Activated naive CD4-positive, alpha-beta T cell treated with anti-CD3 and anti-CD28 coated beads, Interleukin-2, amount 10 ng/mL, durations not matched to agents 7 days and 5 days (primary cell): ENCODE data around the gene SNRNP25.

Experiments
- CTCF ChIA-PET: fragments of 350-600 bp; sonication (Branson Sonifier 250); formaldehyde crosslinking; loops from one replicate; lab custom pipeline; 2021; ENCODE audit warnings: antibody characterized with exemption; lab: Charles Lee
- DNase-seq: peaks from one replicate; pipeline ENCODE4 v3.0.0-alpha.2; 2020
- H3K27ac Mint-ChIP-seq: one replicate; pipeline ENCODE4 v1.8.0; 2021; ENCODE audit warnings: mild to moderate bottlenecking, moderate library complexity, mixed read lengths
- H3K27me3 Mint-ChIP-seq: one replicate; pipeline ENCODE4 v1.8.0; 2021; ENCODE audit warnings: mild to moderate bottlenecking, mixed read lengths
- H3K36me3 Mint-ChIP-seq: one replicate; pipeline ENCODE4 v1.8.0; 2021; ENCODE audit warnings: mixed read lengths
- H3K4me1 Mint-ChIP-seq: one replicate; pipeline ENCODE4 v1.8.0; 2021; ENCODE audit warnings: mixed read lengths
- H3K4me3 Mint-ChIP-seq: one replicate; pipeline ENCODE4 v1.8.0; 2021; ENCODE audit warnings: mild to moderate bottlenecking, moderate library complexity, mixed read lengths
- H3K9me3 Mint-ChIP-seq: one replicate; pipeline ENCODE4 v1.8.0; 2021; ENCODE audit warnings: mixed read lengths

SNRNP25 gene

DNA sequence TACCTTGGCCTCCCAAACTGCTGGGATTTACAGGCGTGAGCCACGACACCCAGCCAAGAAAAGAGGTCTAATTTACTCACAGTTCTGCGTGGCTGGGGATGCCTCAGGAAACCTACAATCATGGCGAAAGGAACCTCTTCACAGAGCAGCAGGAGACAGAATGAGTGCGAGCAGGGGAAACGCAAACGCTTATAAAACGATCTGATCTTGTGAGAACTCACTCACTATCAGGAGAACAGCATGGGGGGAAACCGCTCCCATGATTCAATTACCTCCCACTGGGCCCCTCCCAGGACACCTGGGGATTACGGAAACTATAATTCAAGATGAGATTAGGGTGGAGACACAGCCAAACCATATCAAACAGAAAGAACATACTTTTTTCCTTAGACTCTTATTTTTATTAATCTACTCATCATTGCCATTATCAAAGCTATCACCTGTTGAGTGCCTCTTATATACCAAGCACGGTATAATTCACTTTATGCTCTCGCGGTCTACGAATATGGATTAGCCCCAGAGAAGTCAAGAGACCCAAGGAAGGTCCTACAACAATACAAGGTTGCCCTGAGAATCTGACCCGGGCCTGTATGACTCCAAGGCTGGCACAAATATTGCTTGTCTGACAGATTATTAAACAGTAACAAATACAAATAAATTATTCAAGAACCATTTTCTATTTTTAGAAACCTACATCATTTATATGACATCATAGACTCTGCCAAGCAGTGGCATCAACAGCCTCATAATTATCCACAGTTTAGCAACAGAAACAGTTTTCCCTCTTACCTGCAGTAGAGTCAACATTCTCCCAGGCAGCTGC is 2.6 kb upstream of the SNRNP25 start:
- H3K4me1 Mint-ChIP-seq: peaks cover 39% of the 10 kb centered on the region
- no peaks in the 10 kb centered on the region for H3K9me3 Mint-ChIP-seq
- CTCF ChIA-PET: no interaction called here

DNA sequence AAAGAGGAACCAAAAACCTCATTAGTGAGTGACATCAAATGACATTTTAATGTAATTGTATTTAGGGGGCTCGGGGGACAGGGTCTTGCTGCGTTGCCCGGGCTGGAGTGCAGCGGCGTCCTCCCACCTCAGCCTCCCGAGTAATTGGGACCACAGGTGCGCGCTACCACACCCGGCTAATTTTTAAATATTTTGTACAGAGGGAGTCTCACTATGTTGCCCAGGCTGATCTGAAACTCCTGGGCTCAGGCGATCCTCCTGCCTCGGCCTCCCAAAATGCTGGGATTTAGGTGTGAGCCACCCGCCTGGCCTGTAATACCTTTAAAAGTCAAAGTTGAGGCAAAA is 581 bp downstream of the SNRNP25 start:
- H3K36me3 Mint-ChIP-seq: peaks cover 32% of the 10 kb centered on the region
- H3K27me3 Mint-ChIP-seq: no peaks in the 10 kb centered on the region
- H3K9me3 Mint-ChIP-seq: no peaks in the 10 kb centered on the region
- H3K27ac Mint-ChIP-seq: peak overlapping the region; percentile 88
- no peak for DNase-seq
- peaks cover 38% of the 10 kb centered on the region for H3K4me1 Mint-ChIP-seq
- CTCF ChIA-PET: interaction anchor here (1.6 to 2.2 kb wide), 2 partner anchors 11 to 43 kb away, joined by 7 to 11 read pairs; no protein-coding TSS in a partner anchor
- peak overlapping the region; percentile 92 for H3K4me3 Mint-ChIP-seq

More for the DNA sequence above, 2.6 kb upstream of the SNRNP25 start:
- H3K27ac Mint-ChIP-seq: peak overlapping the region; percentile 58
- H3K27me3 Mint-ChIP-seq: no peaks in the 10 kb centered on the region
- peaks cover 38% of the 10 kb centered on the region for H3K36me3 Mint-ChIP-seq
- H3K4me3 Mint-ChIP-seq: peak overlapping the region; percentile 66
- no peak for DNase-seq

DNA sequence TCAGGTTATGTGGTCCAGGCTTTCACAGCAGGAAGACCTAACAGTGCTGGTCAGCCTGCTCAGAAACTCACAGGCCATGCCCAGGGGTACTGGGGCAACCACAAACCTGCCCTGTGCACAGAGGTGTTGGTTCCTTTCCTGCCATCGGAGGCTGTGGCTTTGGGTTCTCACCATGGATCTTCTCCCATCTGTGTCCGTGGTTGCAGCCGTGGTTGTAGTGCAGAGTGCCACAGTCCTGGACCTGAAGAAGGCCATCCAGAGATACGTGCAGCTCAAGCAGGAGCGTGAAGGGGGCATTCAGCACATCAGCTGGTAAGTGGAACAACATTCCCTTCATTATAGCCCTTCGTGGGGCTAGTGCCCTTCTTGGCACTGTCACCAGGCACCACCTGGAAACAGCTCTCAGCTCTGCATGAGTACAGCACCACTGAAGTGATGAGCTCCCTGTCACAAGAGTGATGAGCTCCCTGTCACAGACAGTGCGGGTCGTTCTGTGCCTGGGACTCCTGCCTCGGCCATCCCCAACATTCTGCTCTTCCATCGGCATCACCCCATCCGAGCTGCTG is 2.0 kb downstream of the SNRNP25 start:
- no peaks in the 10 kb centered on the region for H3K27me3 Mint-ChIP-seq
- peak overlapping the region; percentile 52 for H3K4me3 Mint-ChIP-seq
- CTCF ChIA-PET: interaction anchor here (1.8 kb wide), 1 partner anchor 41 kb away, joined by 13 read pairs; no protein-coding TSS in a partner anchor
- peak overlapping the region; percentile 13 for H3K27ac Mint-ChIP-seq
- H3K9me3 Mint-ChIP-seq: no peaks in the 10 kb centered on the region
- DNase-seq: no peak
- peaks cover 26% of the 10 kb centered on the region for H3K36me3 Mint-ChIP-seq
- peaks cover 33% of the 10 kb centered on the region for H3K4me1 Mint-ChIP-seq

DNA sequence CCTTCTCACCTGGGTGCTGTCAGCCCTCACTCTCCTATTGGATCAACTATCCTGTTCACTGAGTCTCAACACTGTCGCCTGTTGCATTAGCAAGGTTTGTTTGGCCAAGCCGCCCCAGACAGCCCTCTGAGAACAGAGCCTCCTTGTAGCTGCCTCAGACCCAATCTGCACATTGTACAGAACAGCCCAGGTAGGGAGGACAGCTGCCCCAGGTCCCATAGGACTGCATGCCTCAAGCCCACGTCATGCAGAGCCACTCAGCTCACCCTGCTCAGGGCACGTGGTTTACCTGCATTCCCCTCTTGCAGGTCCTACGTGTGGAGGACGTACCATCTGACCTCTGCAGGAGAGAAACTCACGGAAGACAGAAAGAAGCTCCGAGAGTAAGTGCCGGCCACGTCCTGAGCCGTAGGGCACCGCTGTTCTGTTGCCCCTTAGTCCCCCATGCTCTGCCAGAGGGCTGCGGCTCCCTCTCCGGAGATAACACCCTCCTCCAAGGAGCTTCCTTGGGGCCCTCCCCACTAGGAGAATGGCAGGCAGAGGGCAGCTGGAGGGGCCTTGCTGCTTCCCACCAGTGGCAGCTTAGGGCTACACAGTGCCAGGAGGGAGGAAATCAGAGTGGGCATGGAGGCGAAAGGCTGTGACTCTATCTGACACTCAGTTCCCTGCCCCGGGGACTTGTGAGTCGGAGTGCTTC is 2.8 kb downstream of the SNRNP25 start:
- Mint-ChIP-seq H3K4me1 (peaks cover 26% of the 10 kb centered on the region), H3K9me3 (no peaks in the 10 kb centered on the region), H3K4me3 (no peak overlapping the region), H3K27me3 (no peaks in the 10 kb centered on the region), H3K27ac (no peak overlapping the region), H3K36me3 (peaks cover 18% of the 10 kb centered on the region)
- CTCF ChIA-PET: interaction anchor here (1.4 to 1.8 kb wide), 2 partner anchors 9 to 40 kb away, joined by 7 to 13 read pairs; no protein-coding TSS in a partner anchor
- no peak for DNase-seq

DNA sequence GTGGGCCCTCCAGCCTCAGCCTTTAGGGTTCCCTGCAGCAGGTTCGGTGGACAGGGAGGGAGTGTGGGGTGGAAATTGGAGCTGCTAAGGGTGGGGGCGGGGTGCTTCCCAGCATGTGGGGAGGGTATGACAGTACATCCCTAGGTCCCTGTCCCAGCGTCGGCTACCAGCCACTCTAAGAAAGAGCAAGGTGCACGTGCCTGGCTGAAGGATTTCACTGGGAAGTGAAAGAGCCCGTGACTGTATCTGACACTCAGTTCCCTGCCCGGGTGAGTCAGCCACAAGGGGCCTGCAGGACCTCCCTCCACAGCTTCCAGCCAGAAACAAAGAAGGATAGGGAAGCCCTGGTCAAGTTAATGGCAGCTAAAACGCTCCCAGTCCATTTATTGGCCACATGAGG is 4.1 kb downstream of the SNRNP25 start:
- Mint-ChIP-seq H3K36me3 (peaks cover 16% of the 10 kb centered on the region), H3K4me1 (peaks cover 19% of the 10 kb centered on the region), H3K27ac (no peak overlapping the region), H3K27me3 (no peaks in the 10 kb centered on the region), H3K4me3 (no peak overlapping the region), H3K9me3 (no peaks in the 10 kb centered on the region)
- no peak for DNase-seq
- CTCF ChIA-PET: interaction anchor here (0.7 kb wide), 1 partner anchor 39 kb away, joined by 3 read pairs; no protein-coding TSS in a partner anchor

DNA sequence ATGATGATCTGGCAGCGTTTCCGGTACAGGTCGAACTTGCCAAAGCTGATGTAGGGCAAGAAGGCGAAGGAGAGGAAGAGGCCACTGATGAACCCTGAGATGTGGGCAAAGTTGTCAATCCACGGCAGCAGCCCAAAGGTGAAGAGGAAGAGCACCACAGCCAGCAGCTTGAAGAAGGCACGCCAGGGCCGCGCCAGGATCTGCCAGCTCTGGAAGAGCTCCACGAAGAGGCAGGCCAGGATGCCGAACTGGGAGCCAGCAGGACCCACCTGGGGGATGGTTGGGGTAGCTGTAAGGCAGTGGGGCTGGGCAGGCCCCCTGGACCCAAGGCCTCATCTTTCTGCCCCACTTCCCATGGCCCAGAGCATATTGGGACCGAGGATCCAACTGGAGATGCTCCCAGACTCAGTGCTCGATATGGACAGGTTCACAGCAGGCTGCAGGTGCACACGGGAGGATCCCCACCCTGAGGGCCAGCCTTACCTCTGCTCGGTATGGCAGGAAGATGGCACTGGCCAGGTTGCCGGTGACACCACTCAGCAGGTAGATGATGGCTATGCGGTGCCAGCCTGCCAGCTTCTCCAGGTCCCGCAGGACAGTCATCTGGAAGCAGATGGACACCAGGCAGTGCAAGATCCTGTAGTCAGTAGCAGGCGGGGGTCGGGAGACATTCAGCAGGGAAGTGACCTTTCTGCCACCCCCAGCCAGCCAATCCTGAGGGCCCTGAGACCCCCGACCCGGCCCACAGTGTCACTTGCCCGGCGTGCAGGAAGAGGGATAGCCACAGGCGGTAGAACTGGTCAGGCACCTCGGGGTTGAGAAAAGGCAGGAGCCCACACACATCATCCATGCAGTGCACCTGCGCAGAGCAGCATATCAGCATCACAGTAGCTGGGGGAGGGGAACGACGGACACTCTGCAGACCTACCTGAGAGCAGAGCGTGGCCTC is 5.1 kb downstream of the SNRNP25 start:
- no peaks in the 10 kb centered on the region for H3K9me3 Mint-ChIP-seq
- no peaks in the 10 kb centered on the region for H3K27me3 Mint-ChIP-seq
- CTCF ChIA-PET: no interaction called here
- no peak overlapping the region for H3K4me3 Mint-ChIP-seq
- no peak overlapping the region for H3K27ac Mint-ChIP-seq
- peaks cover 10% of the 10 kb centered on the region for H3K36me3 Mint-ChIP-seq
- DNase-seq: no peak
- peaks cover 14% of the 10 kb centered on the region for H3K4me1 Mint-ChIP-seq

DNA sequence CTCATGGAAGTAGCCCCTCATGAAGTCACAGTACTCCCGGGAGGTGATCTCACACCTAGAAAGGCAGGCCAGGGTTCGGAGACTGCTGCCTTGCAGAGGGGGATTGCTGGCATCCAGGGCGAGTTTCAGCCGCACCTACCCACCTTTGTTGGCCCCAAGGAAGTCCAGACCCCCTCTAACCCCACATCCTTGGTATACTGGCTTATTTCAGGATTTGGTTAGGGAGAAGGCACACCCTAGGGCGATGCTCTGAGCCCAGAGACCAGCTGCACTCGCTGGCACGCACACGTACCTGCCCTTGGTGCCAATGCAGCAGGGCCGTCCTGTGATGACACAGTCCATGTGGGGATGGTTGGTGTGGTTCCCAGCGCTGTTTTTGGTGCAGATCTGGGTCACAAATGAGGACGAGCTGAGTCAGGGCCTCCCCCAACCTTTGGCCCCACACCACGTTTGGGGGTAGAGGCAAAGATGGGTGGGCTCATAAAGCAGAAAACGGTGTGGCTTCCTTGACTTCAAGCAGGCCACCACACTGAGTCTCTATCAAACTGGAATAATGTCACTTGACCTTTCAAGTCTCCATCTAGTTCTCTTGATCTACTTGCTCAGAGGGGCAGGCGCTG is 5.9 kb downstream of the SNRNP25 start:
- CTCF ChIA-PET: interaction anchor here (26.3 kb wide), 1 partner anchor 36 kb away, joined by 467 read pairs; no protein-coding TSS in a partner anchor
- Mint-ChIP-seq H3K4me1 (peaks cover 9% of the 10 kb centered on the region), H3K27ac (no peak overlapping the region), H3K27me3 (peaks cover 7% of the 10 kb centered on the region), H3K9me3 (no peaks in the 10 kb centered on the region), H3K4me3 (no peak overlapping the region), H3K36me3 (peaks cover 10% of the 10 kb centered on the region)
- no peak for DNase-seq

DNA sequence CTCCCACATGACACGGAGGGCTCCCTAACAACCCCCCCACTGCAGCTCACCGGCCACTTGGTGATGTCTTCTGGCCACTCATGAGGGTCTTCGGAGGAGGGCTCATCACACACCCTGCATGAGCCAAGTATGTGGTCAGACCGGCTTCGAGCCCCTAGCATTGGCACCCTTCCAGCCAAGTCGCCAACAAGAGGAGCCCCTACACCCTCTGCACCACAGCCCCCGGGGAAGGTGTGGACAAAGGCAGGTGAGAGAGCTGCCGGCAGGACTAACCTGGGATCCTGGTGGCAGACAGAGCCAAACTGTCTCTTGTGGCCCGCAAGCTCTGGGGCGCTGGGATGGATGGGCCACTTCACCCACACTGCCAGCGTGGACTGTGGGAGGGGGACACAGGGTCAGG is 6.5 kb downstream of the SNRNP25 start:
- CTCF ChIA-PET: interaction anchor here (0.8 to 26.3 kb wide), 2 partner anchors 13 to 35 kb away, joined by 3 to 467 read pairs; no protein-coding TSS in a partner anchor
- DNase-seq: no peak
- Mint-ChIP-seq H3K4me1 (peaks cover 5% of the 10 kb centered on the region), H3K36me3 (peaks cover 10% of the 10 kb centered on the region), H3K27me3 (peaks cover 7% of the 10 kb centered on the region), H3K9me3 (no peaks in the 10 kb centered on the region), H3K4me3 (no peak overlapping the region), H3K27ac (no peak overlapping the region)

DNA sequence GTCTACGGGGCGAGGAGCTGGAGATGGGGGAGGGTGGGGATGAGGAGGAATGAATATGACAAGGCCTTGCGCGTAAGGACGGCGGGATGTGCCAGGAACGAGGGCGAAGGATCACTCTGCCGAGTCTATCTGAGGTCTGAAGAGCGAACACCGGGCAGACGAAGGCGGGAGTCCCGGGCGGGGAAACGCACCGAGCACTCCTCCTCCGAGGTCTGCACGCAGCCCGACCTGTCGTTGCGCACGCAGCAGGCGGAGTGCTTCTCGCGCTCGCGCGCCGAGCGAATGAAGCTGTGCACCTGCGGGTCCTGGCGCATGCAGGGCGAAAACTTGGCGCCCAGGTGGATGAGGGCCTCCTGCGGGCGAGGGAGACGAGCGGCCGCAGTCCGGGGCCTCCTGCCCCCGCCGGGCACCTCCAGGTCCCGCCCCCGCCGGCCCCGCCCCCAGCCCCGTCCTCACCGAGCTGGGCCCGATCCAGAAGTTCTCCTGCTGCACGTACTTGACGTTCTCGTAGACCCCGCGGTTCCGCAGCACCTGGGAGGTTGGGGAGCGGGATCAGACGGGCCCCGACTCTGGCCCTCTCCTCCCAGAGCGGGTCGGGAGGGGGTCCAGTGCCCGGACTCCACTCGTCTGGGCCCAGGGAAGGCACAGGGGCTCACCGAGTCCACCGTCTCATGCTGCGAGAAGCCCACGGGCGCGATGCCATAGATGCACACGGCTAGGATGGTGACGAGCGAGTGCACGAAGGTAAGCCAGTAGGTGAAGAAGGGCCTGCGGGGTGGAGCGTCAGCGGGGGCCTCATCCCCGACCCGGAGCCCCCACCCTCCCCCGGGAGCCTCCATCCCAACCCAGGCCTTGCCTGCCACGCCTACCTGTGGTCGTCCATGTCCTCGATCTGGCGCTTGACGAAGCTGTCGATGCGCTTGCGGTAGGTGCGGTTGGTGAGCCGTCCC is 7.6 kb downstream of the SNRNP25 start:
- CTCF ChIA-PET: interaction anchor here (0.8 to 26.3 kb wide), 2 partner anchors 12 to 34 kb away, joined by 3 to 467 read pairs; no protein-coding TSS in a partner anchor
- H3K27ac Mint-ChIP-seq: no peak overlapping the region
- H3K36me3 Mint-ChIP-seq: peaks cover 7% of the 10 kb centered on the region
- no peaks in the 10 kb centered on the region for H3K9me3 Mint-ChIP-seq
- no peak for DNase-seq
- H3K27me3 Mint-ChIP-seq: peaks cover 13% of the 10 kb centered on the region
- no peak overlapping the region for H3K4me3 Mint-ChIP-seq
- H3K4me1 Mint-ChIP-seq: no peaks in the 10 kb centered on the region

DNA sequence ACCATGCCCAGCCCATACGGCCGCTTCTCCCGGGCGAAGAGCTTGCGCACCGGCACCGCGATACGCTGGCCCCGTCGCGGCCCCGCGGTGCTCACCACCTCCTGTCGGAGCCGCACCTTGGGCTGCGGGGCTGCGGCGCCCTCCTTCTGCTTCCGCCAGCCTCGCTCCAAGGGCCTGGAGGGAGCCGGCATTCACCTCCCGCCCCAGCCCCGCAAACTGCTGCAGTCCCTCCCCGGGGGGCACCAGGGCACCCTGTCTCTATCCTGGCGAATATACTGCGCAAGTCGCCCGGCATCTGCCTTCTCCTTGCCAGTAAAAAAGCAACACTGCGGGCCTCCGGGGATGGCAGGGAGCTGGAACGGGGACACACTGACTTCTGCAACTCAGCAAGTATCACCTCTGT is 8.3 kb downstream of the SNRNP25 start:
- Mint-ChIP-seq H3K4me3 (no peak overlapping the region), H3K4me1 (no peaks in the 10 kb centered on the region), H3K36me3 (peaks cover 7% of the 10 kb centered on the region), H3K9me3 (no peaks in the 10 kb centered on the region), H3K27me3 (peaks cover 17% of the 10 kb centered on the region), H3K27ac (no peak overlapping the region)
- no peak for DNase-seq
- CTCF ChIA-PET: interaction anchor here (26.3 kb wide), 1 partner anchor 34 kb away, joined by 467 read pairs; no protein-coding TSS in a partner anchor

DNA sequence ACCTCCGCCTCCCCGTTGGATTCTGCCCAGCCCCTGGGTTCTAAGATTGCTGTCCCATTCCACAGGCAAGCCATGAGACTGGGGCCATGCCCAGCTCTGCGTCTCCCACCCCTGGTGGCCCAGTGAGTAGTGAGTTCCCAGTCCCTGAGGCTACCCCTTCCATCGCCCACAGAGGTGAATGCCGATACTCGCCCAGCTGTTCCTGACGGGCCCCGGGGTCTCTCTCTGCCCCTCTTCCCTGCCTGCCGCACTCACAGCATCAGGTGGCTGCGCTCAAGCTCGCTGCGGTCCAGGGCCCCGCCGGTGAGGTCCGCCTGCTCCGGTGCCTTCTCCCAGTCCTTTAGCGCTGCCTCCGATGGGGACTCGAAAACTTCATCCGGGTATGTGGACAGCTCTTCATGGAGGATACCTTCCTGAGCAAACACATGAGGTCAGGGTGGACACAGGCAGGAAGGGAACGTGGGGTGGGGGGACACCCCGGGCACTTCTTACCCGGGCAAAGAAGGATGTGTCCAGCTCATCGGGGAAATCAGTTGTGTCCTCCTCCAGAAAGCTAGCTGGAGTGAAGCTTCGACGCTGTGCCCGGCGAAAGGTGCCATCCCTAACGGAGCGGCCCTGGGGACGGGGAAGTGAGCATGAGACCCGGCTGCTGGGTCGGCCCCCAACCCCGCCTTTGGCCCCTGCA is 8.8 kb downstream of the SNRNP25 start:
- no peaks in the 10 kb centered on the region for H3K4me1 Mint-ChIP-seq
- no peak overlapping the region for H3K27ac Mint-ChIP-seq
- CTCF ChIA-PET: interaction anchor here (0.8 to 26.3 kb wide), 3 partner anchors 9 to 41 kb away, joined by 4 to 467 read pairs (median 5); partner anchors contain the start of genes POLR3K and SNRNP25
- no peaks in the 10 kb centered on the region for H3K9me3 Mint-ChIP-seq
- no peak for DNase-seq
- H3K27me3 Mint-ChIP-seq: peaks cover 21% of the 10 kb centered on the region
- H3K36me3 Mint-ChIP-seq: peaks cover 7% of the 10 kb centered on the region
- no peak overlapping the region for H3K4me3 Mint-ChIP-seq
